ENCODE results near the gene ANO2.

- TF ChIP-seq POLR2A (IDR thresholded peaks at IDR 0.05; ENCODE audit: low read length) (no peak), GATA1 (IDR thresholded peaks at IDR 0.05; ENCODE audit: low read depth, low read length) (no peak)
Observed at GRCh38 chr12:5665615-5666014, 279.4 kb downstream of the ANO2 start.
